Measurements from ENCODE around the gene KIF21A. TPM values are rescaled to one million over a fixed set of nuclear protein-coding genes. Genes with fewer than 3 reads are reported as not detected.

KIF21A gene
- total RNA-seq, 1 experiment from 2014 or later = 11.1 TPM

GRCh38 chr12:39372929-39373328, 70.0 kb downstream of the KIF21A start:
- H3K4me3 ChIP-seq = no peak overlapping the region
- DNase-seq = no peak
- H3K27me3 ChIP-seq = no peaks in the 10 kb centered on the region

GRCh38 chr12:39372204-39372925, 70.6 kb downstream of the KIF21A start:
- no peak overlapping the region for H3K4me3 ChIP-seq
- no peaks in the 10 kb centered on the region; the same call in 1 of the 2 replicates for H3K36me3 ChIP-seq
- H3K27me3 ChIP-seq = no peaks in the 10 kb centered on the region
- no peak for DNase-seq
- no peaks in the 10 kb centered on the region for H3K9me3 ChIP-seq

More at GRCh38 chr12:39372929-39373328, 70.0 kb downstream of the KIF21A start:
- H3K36me3 ChIP-seq = no peaks in the 10 kb centered on the region
- H3K9me3 ChIP-seq = no peaks in the 10 kb centered on the region

- Histone ChIP-seq H3K9me3 (0 out of 2 replicates have a peak, but pooled peaks cover 4% of the 10 kb centered on the region), H3K27me3 (no peaks in the 10 kb centered on the region), H3K36me3 (peaks cover 8% of the 10 kb centered on the region), H3K4me3 (no peak overlapping the region)
- no peak for DNase-seq
These were observed 73.2 kb downstream of the KIF21A start for GRCh38 chr12:39369756-39370155.

- no peak for DNase-seq
- Histone ChIP-seq H3K4me3 (no peak overlapping the region), H3K36me3 (peaks cover 8% of the 10 kb centered on the region), H3K27me3 (no peaks in the 10 kb centered on the region), H3K9me3 (peaks cover 6% of the 10 kb centered on the region; the same call in 1 of the 2 replicates)
These were observed 74.0 kb downstream of the KIF21A start for GRCh38 chr12:39368891-39369290.

GRCh38 chr12:39368096-39368495, 74.8 kb downstream of the KIF21A start:
- Histone ChIP-seq H3K9me3 (peaks cover 6% of the 10 kb centered on the region; the same call in 1 of the 2 replicates), H3K27me3 (no peaks in the 10 kb centered on the region), H3K4me3 (no peak overlapping the region), H3K36me3 (peaks cover 8% of the 10 kb centered on the region)
- no peak for DNase-seq

GRCh38 chr12:39367494-39367893, 75.4 kb downstream of the KIF21A start:
- H3K9me3 ChIP-seq = peaks cover 6% of the 10 kb centered on the region; the same call in 1 of the 2 replicates
- H3K4me3 ChIP-seq = no peak overlapping the region
- no peak for DNase-seq

GRCh38 chr12:39365364-39366001, 77.4 kb downstream of the KIF21A start:
- Histone ChIP-seq H3K36me3 (peaks cover 8% of the 10 kb centered on the region), H3K9me3 (peaks cover 6% of the 10 kb centered on the region; the same call in 1 of the 2 replicates), H3K27me3 (no peaks in the 10 kb centered on the region), H3K4me3 (no peak overlapping the region)
- DNase-seq = no peak

More at GRCh38 chr12:39367494-39367893, 75.4 kb downstream of the KIF21A start:
- H3K36me3 ChIP-seq = peaks cover 8% of the 10 kb centered on the region
- no peaks in the 10 kb centered on the region for H3K27me3 ChIP-seq

GRCh38 chr12:39364196-39364595, 78.7 kb downstream of the KIF21A start:
- no peak overlapping the region for H3K4me3 ChIP-seq
- DNase-seq = no peak
- peaks cover 8% of the 10 kb centered on the region for H3K36me3 ChIP-seq

GRCh38 chr12:39359645-39360044, 83.3 kb downstream of the KIF21A start:
- DNase-seq = no peak
- Histone ChIP-seq H3K27me3 (no peaks in the 10 kb centered on the region), H3K36me3 (no peaks in the 10 kb centered on the region; the same call in 1 of the 2 replicates), H3K4me3 (no peak overlapping the region), H3K9me3 (peaks cover 2% of the 10 kb centered on the region; the same call in 1 of the 2 replicates)

More at GRCh38 chr12:39364196-39364595, 78.7 kb downstream of the KIF21A start:
- H3K9me3 ChIP-seq = peaks cover 6% of the 10 kb centered on the region; the same call in 1 of the 2 replicates
- H3K27me3 ChIP-seq = no peaks in the 10 kb centered on the region

GRCh38 chr12:39357041-39357440, 85.9 kb downstream of the KIF21A start:
- no peak for DNase-seq
- Histone ChIP-seq H3K36me3 (no peaks in the 10 kb centered on the region), H3K27me3 (no peaks in the 10 kb centered on the region), H3K4me3 (no peak overlapping the region), H3K9me3 (no peaks in the 10 kb centered on the region)

GRCh38 chr12:39355841-39356240, 87.1 kb downstream of the KIF21A start:
- DNase-seq = no peak
- H3K9me3 ChIP-seq = no peaks in the 10 kb centered on the region
- H3K27me3 ChIP-seq = no peaks in the 10 kb centered on the region
- H3K4me3 ChIP-seq = no peak overlapping the region
- no peaks in the 10 kb centered on the region for H3K36me3 ChIP-seq

- Histone ChIP-seq H3K9me3 (no peaks in the 10 kb centered on the region), H3K36me3 (no peaks in the 10 kb centered on the region), H3K27me3 (no peaks in the 10 kb centered on the region), H3K4me3 (no peak overlapping the region)
- DNase-seq = no peak
These were observed 88.0 kb downstream of the KIF21A start for GRCh38 chr12:39354955-39355354.

GRCh38 chr12:39352471-39353017, 90.4 kb downstream of the KIF21A start:
- Histone ChIP-seq H3K27me3 (no peaks in the 10 kb centered on the region), H3K4me3 (no peak overlapping the region), H3K36me3 (no peaks in the 10 kb centered on the region), H3K9me3 (no peaks in the 10 kb centered on the region)
- DNase-seq = no peak

- H3K36me3 ChIP-seq = no peaks in the 10 kb centered on the region
- DNase-seq = no peak
- H3K9me3 ChIP-seq = no peaks in the 10 kb centered on the region
- H3K4me3 ChIP-seq = no peak overlapping the region
- no peaks in the 10 kb centered on the region for H3K27me3 ChIP-seq
These were observed 91.8 kb downstream of the KIF21A start for GRCh38 chr12:39351153-39351552.

GRCh38 chr12:39348941-39349626, 93.8 kb downstream of the KIF21A start:
- no peak for DNase-seq
- no peaks in the 10 kb centered on the region for H3K36me3 ChIP-seq
- H3K9me3 ChIP-seq = no peaks in the 10 kb centered on the region
- H3K27me3 ChIP-seq = no peaks in the 10 kb centered on the region
- no peak overlapping the region for H3K4me3 ChIP-seq

GRCh38 chr12:39348523-39348922, 94.4 kb downstream of the KIF21A start:
- no peak overlapping the region for H3K4me3 ChIP-seq
- no peaks in the 10 kb centered on the region for H3K36me3 ChIP-seq
- H3K27me3 ChIP-seq = no peaks in the 10 kb centered on the region
- no peaks in the 10 kb centered on the region for H3K9me3 ChIP-seq
- no peak for DNase-seq

- Histone ChIP-seq H3K4me3 (no peak overlapping the region), H3K36me3 (no peaks in the 10 kb centered on the region), H3K27me3 (no peaks in the 10 kb centered on the region), H3K9me3 (no peaks in the 10 kb centered on the region)
- no peak for DNase-seq
These were observed 98.0 kb downstream of the KIF21A start for GRCh38 chr12:39344926-39345325.

All from MG63 (cell line).